Choroid plexus epithelial cell (primary cell): ENCODE data around the gene ELAVL3.
A peak's percentile ranks its signal among the peaks of the same experiment; 100 is the strongest.
"Not testable (repeated sequence)": the region's sequence is repeated elsewhere in the genome, so short reads cannot be mapped to it uniquely, and the experiment has no call there.

Experiments
- DNase-seq: peaks from one replicate; pipeline ENCODE4 v3.0.0-alpha.2; 2010; ENCODE audit warnings: low read depth
- H3K4me3 ChIP-seq: 2 replicates; pipeline ENCODE4 v1.5.1; 2011; ENCODE audit warnings: low read depth, mild to moderate bottlenecking, control low read depth, low read length, moderate library complexity
- TF ChIP-seq, protein P1 (sequence below): conservative IDR thresholded peaks from 2 replicates; pipeline ENCODE4 v1.5.1; 2011; ENCODE audit warnings: low read depth, mild to moderate bottlenecking, control low read depth, inconsistent platforms, low read length, moderate library complexity

Gene ELAVL3

DNA sequence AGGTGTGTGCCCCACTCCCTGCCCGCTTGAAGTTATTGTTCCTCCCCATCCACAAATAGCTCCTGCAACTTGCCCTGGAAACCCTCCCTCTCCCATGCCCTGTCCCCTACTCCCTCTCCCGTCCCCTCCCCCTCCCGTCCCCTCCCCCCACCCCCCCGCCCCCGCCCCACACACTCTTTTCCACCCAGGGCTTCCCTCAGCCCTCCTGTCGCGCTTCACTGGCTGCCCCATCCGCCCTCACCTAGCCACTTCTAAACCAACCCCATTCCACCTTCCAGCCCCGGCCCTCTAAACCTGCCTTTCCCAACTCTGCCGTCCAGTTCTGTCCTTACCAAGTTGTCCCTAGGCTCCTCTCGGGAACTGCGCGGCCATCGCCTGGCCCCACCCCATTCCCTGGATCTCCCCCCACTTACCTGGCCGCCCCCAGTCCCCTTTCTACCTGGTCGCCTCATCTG is 62.7 kb downstream of the ELAVL3 start:
- H3K4me3 ChIP-seq: no peak overlapping the region

DNA sequence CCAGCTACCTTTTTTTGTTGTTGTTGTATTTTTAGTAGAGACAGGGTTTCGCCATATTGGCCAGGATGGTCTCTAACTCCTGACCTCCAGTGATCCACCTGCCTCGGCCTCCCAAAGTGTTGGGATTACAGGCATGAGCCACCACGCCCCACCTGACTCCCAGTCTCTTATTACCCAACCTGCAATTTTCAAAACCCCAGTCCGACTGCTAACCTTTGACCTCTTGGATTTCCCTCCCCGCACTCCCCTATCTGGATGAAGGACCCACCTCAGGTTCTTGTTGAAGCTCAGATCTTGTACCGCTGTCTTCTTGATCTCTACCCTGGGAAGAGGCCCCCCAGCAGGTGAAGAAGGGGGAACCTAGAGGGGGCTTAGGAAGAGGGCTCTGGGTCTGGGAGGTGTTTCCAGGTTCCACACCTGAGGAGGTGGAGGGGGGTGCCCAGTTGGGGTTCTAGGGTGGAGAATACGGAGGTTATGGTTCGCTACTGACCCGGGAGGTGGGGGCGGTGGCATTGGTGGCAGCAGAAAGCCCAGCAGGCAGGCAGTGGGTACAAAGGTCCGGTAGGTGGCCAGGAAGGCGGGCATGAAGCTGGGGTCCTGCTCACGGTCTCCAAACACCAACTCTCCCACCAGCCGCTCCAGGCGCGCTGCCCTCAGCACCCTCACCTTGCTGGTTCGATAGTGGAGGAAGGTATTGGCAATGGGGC is 64.3 kb downstream of the ELAVL3 start:
- H3K4me3 ChIP-seq: no peak overlapping the region
- DNase-seq: no peak
- TF ChIP-seq, protein P1, sequence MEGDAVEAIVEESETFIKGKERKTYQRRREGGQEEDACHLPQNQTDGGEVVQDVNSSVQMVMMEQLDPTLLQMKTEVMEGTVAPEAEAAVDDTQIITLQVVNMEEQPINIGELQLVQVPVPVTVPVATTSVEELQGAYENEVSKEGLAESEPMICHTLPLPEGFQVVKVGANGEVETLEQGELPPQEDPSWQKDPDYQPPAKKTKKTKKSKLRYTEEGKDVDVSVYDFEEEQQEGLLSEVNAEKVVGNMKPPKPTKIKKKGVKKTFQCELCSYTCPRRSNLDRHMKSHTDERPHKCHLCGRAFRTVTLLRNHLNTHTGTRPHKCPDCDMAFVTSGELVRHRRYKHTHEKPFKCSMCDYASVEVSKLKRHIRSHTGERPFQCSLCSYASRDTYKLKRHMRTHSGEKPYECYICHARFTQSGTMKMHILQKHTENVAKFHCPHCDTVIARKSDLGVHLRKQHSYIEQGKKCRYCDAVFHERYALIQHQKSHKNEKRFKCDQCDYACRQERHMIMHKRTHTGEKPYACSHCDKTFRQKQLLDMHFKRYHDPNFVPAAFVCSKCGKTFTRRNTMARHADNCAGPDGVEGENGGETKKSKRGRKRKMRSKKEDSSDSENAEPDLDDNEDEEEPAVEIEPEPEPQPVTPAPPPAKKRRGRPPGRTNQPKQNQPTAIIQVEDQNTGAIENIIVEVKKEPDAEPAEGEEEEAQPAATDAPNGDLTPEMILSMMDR: no peak

More for the DNA sequence above, 62.7 kb downstream of the ELAVL3 start:
- no peak for DNase-seq
- TF ChIP-seq, protein P1: no peak

DNA sequence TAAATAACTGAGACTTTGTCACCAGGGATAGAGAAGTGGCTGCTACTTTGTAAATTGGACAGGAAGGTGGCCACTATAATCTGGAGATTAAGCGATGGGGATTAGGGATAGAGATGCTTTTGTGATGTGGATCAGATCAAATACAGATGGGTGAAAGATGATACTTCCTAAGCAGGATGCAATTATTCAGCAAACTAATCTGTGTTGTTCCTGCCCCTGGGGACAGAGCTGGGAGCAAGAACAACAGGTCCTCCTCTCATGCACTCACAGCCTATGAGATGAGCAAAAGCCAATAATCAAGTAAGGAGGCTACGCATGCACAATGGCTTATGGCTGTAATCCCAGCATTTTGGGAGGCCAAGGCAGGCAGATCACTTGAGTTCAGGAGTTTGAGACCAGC is 66.3 kb downstream of the ELAVL3 start:
- DNase-seq: no peak
- TF ChIP-seq, protein P1: no peak
- no peak overlapping the region for H3K4me3 ChIP-seq

DNA sequence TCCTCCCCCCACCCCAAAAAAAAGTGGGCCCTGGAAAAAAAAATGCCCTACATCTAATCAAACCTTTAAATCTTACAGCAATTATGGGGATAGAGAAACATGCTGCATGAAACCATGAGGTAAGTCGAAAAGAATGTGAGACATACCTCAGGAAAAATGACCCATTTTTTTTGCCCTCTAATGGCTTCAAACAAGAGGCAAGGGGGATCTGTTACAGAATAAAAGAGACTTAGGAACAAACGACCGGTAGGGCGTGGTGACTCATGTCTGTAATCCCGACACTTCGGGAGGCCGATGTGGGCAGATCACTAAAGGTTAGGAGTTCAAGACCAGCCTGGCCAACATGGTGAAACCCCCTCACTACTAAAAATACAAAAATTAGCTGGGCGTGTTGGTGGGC is 70.2 kb downstream of the ELAVL3 start:
- TF ChIP-seq, protein P1: no peak

DNA sequence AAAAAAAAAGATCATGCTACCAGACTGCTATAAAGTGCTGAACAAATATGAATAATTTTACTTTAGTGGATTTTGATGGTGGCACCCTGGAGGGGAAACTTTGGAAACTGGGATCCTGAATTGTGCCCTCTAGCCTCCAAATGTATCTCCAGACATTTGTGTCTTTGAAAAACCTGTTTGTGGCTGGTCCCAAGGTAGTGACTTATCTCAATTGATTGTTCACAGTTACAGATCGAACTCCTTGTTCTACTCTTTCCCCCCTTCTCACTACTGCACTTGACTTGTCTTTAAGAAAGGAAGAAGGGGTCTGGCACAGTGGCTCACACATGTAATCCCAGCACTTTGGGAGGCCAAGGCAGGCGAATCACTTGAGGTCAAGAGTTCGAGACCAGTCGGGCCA is 72.3 kb downstream of the ELAVL3 start:
- no peak for DNase-seq
- TF ChIP-seq, protein P1: no peak
- H3K4me3 ChIP-seq: no peak overlapping the region

More for the DNA sequence above, 70.2 kb downstream of the ELAVL3 start:
- no peak overlapping the region for H3K4me3 ChIP-seq
- peak; percentile 39 for DNase-seq

DNA sequence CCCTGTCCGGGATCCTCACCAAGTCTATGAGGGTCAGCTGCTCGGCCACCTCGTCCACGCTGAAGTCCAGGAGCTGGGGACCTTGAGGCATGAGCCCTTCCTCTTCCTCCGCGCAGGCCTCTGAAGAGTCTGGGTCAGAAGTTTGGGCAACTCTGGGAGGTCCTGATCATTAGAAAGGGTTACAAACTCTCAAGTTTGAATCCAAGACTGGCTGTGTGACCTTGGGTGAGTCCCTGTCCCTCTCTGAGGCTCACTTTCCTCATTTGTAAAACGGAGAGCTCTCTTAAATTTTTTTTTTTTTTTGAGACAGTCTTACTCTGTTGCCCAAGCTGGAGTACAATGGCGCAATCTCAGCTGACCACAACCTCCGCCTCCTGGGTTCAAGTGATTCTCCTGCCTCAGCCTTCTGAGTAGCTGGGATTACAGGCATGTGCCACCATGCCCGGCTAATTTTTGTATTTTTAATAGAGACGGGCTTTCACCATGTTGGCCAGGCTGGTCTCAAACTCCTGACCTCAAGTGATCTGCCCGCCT is 74.1 kb downstream of the ELAVL3 start:
- H3K4me3 ChIP-seq, DNase-seq: not testable (repeated sequence)

DNA sequence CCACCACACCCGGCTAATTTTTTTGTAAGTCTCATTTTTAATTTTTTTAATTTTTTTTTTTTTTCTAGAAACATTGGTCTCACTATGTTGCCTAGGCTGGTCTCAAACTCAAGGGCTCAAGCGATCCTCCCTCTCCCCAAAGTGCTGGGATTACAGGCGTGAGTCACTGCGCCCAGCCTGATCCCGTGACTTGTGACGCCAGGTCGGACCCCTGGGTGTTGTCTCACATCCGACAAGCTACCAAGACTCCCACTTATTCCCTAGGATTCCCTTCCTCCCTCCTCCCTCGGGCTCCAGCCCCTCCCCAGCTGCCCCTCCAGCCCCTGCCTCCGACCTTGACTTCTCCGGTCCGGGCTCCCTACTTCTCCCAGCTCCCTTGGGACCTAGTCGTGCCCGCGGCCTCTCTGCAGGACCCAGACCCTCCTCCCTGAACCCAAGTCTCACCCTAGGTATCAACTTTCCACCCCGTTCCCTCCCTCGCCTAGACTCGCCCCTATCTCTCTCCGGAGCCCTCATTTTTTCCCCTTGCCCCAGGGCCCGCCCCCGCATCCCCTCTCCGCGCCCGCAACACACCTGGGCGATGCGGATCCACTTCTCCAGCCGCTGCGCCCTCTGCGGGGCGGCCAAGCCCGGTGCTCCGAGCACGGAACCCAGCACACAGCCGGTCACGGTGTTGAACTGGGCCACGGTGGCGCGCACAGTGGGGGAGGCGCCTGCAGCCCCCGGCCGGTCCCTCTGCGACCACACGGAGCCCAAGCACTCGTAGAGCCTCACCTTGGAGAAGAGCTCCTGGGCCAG is 74.8 kb downstream of the ELAVL3 start:
- TF ChIP-seq, protein P1: peak; percentile 49
- no peak for DNase-seq
- no peak overlapping the region for H3K4me3 ChIP-seq
